ENCODE results near the gene CALN1.
"Not testable (repeated sequence)": the region's sequence is repeated elsewhere in the genome, so short reads cannot be mapped to it uniquely, and the experiment has no call there.

The CALN1 gene

DNA sequence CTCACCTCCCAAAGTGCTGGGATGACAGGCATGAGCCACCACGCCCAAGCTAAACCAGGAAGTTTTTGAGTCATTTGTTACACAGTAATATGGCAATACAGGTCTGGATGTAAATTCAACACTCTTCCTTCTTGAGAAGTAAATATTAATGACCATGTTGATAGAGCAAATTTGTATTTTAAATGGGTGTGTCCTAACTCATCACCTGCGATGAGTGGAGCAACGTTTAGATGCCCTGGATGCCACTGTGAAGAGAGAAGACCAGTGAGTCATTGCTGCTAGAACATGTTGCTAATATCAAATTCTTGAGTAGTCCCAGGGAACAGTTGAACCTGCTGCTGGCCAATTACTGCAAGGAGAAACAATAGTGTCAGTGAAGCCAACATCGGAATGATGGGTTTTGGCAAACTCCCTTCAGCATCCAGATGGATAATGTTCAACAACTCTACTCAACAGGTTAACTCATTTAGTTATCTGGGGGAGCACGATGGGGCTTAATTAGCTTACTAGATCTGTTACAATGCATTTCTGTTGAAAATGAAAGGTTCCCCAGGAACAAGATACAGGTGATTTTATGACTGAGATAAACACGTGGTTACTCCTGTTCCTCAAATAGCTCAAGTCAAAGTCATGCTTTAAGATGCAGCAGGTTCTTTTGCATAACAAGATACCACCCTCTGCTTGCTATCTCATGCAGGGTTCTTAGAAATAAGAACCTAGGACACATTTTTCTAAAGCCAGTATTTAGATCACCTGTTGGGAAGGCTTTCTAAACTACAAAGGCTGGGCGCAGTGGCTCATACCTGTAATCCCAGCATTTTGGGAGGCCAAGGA is 146.8 kb downstream of the CALN1 start:
- no peak for DNase-seq

DNA sequence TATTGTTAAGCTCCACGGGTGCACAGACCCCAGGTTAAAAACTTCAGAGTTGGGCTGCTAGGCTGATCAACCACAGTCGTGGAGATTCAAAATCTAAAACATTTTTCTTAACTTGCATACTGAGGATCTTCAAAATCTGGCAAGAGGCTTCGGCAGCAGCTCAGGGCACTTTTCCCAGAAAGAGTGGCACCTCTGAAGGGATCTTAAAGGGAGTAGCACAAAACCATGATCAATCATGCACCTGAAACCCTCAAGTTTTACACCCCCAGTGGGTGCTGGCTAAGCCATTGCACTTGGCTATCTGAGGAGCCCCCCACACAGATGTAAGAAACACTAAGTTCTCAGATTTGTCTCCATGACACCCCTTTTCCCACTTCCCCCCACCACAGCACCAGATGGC is 151.7 kb downstream of the CALN1 start:
- no peak for DNase-seq

DNA sequence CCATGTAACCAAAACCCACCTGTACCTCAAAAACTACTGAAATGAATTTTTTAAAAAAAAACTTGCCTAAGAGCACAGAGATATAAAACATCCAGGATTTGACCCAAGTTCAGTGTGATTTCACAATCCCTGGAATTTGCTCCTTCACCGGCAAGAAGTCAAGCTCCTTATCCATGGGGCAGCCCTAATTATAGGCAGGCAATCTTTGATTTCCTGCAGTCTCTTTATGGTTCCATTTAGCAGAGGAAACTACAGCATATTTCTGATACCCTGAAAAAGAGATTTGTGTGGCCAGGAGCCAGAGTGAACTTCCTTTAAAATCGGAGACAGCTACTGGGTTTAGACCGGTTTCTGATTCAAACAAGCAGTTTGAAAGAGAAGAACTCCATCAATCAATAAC is 154.1 kb downstream of the CALN1 start:
- DNase-seq, result no peak

DNA sequence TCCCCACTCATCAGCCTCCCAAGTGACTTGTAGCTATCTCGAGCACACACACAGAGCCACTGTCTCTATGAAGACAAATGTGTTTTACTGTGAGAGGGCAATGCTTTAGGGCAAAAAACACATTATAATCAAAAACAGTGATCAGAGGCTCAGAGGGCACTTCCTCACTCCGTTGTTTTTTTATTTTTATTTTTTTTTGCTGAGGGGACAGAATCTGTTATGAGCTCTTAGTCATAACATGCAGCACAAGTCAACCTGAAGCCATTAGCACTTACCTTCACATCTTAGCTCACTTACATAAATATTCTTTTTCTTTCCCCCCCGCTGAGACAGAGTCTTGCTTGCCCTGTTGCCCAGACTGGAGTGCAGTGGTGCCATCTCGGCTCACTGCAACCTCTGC is 157.7 kb downstream of the CALN1 start:
- no peak for DNase-seq

DNA sequence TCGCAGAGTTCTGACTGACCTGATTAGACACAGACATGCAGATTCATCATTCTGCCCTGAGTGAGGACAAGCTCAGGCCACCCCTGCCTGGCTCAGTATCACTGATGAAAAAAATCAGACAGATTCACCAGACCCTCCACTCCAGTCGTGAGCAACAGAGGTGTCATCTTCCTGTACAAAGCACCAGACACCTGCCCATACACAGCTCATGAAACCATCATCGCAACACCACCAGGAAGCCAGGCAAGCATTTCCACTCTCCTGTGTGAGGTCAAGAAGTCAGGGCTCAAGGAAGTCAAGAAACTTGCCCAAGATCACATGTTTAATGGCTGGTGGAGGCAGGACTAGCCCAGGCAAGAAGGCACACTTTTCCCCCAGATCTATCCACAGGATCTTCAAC is 163.0 kb downstream of the CALN1 start:
- DNase-seq, result no peak

DNA sequence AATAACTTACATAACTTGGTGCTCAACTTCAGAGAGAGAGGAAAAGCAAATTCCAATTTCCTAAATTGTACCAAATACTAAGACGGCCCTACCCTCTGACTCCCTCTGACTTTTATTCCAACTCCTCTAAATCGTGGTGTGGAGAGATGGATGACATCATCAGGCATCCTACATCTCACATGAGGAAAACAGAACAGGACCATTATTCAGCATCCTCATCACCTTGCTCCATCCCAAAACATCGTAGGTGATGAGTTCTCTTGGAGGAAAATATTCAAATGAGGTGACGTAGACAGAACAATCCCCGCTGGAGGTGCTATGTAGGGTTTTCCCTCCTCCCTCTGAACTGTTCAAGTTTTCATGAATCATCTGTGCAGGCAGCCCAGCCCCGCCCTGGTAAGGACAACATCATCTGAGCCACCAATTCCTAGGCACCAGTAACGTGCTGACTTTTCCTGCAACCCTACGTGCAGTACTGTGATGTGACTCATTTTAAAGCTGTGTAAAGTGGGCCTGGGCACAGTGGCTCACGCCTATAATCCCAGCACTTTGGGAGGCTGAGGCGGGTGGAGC is 167.2 kb downstream of the CALN1 start:
- no peak for DNase-seq

DNA sequence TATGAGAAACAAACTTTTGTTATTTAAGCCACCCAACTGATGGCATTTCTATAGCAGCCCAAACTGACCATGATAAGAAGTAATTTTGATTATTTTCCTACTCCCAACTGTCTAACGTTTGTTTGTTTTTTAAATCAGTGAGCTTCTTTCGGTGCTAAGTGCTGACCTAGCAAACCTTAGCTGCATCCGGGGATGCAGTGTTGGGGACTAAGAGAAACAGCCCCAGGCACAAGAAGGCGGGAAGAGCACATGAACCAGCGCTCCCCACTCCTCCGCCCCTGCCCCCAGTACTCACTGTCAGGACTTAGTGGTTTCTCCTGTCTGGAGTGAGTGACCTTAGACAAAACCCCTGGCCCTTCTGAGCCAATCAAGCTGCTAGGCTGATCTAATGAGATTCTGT is 168.8 kb downstream of the CALN1 start:
- no peak for DNase-seq

DNA sequence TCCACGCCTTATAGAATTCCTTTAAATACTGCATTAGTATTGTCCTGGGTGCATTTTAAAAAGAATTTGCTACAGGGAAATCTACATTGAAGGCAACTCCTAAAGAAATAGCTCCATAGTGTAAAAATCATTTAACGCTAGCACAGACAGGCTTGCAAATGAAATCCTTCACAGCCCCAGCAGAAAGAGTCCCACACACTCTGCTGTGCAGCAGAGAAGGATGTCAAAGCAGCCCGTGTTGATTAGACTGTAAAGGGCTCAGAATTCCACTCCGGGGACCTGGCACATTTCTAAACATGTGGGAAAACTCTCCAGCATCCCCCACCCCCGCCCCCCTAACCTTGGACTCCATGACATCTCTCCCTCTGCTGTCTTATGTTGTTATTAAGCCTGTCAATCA is 176.8 kb downstream of the CALN1 start:
- no peak for DNase-seq

DNA sequence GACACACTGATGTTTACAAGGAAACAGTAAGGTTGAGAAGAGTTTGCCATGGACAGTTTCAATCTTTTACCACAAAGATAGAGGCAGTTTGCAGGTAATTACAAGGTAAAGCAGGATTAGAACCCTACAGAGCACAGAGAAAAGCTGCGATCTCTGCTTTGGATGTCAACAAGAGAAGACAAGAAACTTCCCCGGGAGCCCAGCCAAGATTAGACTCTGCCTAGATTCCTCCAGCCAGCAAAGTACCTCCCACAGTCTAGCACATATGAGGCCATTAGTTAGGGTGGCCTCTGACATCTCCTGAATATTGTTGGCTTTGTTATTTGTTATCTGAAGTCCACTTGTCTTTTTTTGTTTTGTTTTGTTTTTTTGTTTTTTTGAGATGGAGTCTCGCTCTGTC is 178.1 kb downstream of the CALN1 start:
- DNase-seq, result no peak

DNA sequence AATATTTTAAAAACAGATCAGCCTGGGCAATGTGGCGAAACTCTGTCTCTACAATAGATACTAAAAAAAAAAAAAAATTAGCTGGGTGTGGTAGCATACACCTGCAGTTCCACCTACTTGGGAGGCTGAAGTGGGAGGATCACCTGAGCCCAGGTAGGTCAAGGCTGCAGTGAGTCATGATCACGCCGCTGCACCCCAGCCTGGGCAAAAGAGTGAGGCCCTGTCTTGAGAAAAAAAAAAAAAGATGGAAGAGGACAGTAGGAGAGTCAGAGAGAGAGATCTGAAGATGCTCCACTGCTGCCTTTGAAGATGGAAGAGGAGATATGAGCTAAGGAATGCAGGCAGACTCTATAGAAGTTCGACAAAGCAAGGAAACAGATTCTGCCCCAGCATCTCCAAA is 181.9 kb downstream of the CALN1 start:
- no peak for DNase-seq

DNA sequence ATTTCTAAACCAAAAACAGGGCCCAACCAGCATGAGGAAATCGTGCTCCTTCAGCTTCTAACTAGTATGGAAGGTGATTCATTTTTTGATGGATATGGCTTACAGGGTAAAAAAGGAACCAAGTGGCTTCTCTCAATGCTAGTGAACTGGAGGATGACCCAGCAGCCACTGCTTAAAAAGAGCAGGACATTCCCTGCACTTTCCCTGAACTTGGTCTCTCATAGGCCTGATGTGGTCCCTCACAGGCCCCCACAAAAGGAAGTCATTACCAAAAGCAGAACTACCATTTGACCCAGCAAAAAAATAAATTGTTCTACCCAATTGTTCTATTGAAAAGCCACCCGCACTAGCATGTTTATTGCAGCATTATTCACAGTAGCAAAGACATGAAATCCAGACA is 188.8 kb downstream of the CALN1 start:
- DNase-seq, result no peak

DNA sequence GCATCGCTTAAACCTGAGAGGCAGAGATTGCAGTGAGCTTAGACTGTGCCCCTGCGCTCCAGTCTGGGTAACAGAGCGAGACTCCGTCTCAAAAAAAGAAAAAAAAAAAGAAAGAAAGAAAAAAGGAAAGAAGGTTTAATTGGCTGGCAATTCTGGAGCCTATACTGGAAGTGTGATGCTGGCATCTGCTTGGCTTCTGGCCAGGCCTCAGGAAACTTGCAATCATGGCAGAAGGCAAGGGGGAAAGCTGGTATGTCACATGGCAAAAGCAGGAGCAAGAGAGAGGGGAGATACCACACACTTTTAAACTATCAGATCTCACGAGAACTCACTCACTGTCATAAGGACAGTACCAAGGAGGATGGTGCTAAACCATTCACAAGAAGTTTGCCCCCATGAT is 190.0 kb downstream of the CALN1 start:
- DNase-seq, result no peak

DNA sequence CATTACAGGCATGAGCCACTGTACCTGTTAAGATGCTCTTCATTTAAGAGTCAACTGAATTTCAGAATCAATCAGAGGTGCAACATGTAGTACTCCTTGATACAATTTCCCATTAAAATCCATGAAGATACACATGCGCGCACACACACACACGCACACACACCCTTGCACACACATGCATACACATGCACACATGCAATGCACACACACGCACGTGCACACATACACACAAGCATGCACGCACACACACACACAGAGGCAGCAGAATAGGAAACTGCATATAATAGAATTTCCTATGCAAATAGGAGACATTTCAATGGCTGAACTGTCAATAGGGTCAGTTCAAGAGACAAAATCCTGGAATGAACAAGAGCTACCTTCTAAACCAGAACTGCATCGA is 192.6 kb downstream of the CALN1 start:
- no peak for DNase-seq

DNA sequence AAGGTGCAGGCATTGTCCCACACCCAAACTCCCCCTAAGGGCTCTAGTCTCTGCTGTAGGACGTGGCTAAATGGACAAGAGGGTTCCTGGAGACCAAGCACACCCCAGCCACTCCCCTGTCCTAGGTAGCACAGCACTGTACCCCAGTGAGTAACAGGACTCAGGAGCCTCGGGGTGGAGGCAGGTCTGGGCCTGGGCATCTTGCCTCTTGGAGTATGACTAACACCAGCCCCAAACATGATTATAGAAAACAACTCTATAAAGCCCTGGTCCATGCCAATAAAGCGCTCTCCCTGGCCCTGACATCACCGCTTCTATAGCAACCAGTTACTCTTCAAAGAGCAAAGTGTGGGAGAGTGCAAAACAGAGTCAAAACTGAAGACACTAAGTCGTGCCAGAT is 195.0 kb downstream of the CALN1 start:
- DNase-seq, result no peak

DNA sequence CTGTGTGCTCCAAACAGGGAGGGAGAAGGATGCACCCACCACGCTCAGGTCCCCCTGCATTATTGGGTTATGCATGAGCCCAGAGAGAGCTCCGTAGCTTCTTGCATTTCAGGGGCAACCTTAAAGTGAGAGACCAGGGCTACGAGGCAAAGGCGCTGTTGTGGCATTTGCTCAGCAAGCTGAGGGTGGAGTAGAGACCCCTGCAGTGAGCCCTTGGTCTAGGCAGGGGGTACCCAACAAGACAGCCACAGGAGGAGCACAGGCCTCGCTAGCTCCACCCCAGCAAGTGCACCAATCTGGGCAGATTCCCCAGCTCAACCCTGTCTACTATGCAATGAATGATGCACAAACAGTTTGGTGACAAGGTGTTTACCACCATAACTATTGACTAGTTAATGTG is 198.4 kb downstream of the CALN1 start:
- no peak for DNase-seq

DNA sequence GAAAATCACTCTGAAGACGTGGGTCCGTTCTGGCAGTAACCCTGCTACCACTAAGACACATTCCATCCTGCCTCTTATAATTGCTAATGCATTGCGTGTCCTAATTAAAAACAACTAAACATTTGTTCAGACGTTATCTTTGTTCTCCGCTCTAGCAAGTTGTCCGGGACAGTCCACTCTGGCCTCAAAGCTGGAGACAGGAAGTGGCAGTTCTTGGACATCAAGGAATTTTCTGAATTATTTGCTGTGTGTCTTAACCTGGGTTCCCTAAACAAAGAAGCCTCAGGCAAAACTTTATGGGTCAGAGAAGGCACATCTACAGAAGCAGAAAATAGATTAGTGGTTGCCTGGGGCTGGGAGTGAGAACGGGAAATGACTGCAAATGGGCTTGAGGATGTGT is 199.1 kb downstream of the CALN1 start:
- DNase-seq, result no peak

DNA sequence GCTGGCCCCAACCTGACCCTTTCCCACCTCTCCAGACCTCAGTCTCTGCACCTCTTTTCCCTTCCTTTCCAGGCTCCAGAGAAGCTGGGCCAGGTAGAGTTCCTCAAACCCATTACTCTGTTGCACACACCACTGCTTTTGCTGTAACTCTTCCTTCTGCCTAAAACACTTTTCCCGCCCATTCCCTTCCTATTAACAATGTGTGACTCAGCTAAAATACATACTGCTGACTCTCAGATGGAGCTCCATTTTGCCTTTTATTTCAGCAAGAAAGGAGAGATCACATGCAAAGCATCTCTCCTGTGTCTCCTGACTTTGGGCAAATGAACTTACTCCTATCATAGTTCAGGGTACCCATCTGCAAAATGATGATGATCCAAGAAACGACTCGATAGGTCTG is 201.0 kb downstream of the CALN1 start:
- DNase-seq, result no peak

DNA sequence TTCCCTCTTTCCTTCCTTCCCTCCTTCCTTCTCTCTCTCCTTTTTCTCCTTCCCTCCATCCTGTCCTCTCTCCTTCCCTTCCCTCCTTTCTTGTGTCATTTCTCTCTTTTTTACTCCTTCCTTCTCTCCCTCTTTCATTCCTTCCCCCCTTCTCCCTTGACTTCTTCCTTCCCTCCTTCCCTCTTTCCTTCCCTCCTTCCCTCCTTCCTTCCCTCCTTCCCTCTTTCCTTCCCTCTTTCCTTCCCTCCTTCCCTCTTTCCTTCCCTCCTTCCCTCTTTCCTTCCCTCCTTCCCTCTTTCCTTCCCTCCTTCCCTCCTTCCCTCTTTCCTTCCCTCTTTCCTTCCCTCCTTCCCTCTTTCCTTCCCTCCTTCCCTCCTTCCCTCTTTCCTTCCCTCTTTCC is 203.1 kb downstream of the CALN1 start:
- DNase-seq, result not testable (repeated sequence)

DNA sequence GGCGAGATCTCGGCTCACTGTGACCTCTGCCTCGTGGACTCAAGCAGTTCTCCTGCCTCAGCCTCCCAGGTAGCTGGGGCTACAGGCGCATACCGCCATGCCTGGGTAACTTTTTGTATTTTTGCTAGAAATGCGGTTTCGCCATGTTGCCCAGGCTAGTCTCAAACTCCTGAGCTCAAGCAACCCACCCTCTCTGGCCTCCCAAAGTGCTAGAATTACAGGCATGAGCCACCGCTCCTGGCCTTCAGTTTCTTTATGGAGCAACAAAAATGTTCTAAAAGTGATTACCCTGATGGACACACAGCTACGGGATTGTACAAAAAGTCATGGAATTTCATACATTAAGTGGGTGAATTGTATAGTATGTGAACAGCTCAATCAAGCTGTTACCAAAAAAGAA is 216.0 kb downstream of the CALN1 start:
- DNase-seq, result no peak

DNA sequence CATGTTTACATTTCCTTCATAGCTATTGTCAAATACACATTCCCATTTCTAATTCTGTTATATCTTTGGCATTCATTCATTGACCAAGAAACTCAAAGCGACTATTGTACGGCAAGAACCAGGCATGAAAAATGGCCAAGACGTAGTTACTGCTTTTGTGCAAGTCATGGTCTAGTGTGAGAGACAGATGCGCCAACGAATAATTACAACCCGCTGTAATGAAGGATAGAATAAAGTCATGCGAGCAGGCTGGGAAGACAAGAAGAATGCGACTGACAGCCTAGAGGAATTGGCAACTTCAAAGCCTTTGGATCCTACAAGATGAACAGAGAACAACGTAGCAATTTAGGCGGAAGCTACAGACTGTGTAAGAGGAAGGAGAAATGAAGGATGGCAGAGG is 221.2 kb downstream of the CALN1 start:
- DNase-seq, result no peak

DNA sequence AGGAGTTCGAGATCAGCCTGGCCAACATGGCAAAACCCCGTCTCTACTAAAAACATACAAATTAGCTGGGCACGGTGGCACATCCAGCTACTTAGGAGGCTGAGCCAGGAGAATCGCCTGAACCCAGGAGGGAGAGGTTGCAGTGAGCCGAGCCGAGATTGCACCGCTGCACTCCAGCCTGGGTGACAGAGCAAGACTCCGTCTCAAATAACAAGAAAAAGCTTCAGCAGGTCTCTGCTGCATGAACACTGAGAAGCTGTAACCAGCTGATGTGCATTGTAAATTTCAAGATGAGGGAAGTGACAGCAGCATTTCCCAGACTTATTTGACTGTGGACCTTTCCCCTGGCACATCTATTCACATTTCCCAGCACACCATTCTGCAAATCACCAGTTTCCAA is 222.0 kb downstream of the CALN1 start:
- no peak for DNase-seq

DNA sequence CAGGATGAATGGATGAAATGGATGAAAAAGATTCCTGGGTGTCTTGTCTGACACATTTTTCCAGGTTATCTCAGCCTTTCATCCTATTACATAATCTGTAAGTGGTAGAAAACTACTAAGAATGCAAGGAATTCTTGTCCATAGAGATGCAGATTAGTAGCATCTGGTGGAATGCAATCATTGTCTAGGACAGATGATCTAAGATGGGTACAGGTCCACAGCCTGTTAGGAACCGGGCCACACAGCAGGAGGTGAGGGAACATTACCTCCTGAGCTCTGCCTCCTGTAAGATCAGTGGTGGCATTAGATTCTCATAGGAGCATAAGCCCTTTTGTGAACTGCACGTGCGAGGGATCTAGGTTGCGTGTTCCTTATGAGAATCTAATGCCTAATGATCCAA is 225.0 kb downstream of the CALN1 start:
- no peak for DNase-seq

DNA sequence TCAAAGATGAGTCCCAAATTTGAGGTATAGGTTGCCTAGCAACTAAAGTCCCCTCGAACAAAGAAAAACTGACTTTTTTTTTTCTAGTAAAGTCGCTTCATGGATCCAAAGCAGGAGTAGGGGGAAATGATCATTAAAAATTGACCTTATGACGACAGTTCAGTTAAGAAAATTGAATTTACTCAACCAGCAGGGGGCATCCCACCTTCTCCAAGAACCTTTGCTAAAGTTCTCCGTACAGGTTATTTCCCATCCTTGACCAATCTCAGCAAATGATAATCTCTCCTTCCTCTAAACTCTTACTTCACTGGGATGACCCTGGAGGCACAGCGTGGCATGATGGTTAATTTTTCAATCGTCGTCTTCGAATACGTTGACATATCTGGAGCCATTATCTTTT is 228.3 kb downstream of the CALN1 start:
- no peak for DNase-seq

DNA sequence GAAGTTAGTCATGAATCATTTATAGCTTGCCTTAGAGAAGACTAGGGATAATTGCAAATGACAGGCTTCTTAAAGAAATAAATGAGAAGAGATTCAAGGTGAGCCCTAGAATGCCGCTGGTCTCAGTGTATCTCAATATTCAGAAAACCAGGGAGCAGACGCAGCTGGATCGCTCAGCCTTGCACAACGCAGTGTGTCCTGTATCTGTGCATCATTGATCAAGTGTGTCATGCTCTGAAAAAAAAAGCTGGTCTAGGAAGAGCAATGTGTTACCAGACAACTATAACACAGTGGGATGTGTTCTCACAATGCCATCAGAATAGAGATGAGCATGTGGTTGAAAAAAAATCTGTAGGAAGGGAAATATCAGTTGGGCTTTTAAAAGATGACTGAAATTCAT is 230.1 kb downstream of the CALN1 start:
- DNase-seq, result no peak

DNA sequence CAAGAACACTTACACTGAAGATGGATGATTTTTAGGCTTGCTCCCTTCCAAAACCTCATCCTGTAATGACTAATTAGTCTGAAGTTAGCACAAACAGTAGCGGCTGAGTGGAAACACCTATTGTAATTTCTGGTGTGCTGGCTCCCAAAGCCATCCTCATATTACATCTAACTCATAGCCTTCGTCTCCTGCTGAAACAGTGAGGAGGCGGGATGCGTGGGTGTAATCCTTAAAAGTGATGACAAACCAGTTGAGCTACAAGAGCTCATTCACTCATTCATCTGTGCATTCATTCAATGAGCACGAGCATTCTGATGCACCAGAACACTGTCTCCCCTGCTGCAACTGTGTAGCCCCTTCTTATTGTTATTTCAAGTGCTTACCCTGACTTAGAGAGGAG is 235.3 kb downstream of the CALN1 start:
- DNase-seq, result no peak
